ENCODE results near the gene SEMA5A.

Gene SEMA5A

DNA sequence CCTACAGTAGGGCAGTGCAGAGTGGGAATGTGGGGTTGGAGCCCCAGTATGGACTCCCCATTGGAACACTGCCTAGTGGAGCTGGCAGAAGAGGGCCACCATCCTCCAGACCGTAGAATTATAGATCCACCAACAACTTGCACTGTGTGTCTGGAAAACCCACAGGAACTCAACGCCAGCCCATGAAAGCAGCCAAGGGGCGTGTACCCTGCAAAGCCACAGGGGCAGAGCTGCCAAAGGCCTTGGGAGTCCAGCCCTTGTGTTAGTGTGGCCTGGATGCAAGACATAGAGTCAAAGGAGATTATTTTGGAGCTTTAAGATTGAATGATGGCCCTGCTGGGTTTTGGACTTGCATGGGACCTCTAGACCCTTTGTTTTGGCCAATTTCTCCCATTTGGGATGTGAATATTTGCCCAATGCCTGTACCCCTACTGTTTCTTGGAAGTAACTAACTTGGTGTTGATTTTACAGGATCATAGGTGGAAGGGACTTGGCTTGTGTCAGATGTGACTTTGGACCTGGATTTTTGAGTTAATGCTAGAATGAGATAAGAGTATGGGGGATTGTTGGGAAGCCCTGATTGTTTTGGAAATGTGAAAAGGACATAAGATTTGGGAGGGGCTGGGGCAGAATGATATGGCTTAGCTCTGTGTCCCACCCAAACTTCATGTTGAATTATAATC is 266.8 kb downstream of the SEMA5A start:
- no peak for DNase-seq (ENCODE audit: low spot score)

DNA sequence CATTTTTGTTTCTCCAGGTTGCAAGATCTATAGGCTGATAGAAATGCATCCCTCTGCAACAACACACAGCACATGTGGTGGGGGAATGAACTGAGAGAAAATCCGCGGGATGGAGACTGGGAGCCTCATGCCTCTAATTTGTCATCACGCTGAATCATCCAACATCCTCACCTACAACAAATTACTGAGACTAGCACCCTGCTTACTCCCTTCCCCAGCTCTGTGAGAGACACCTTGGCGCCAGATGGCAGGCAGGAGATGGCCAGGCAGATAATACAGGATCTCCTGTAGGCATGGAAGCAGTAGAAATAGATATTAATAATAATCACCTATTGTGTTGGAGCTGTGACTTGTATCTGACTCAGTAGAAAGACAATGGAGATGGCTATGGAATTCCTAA is 276.9 kb downstream of the SEMA5A start:
- no peak for DNase-seq (ENCODE audit: low spot score)

DNA sequence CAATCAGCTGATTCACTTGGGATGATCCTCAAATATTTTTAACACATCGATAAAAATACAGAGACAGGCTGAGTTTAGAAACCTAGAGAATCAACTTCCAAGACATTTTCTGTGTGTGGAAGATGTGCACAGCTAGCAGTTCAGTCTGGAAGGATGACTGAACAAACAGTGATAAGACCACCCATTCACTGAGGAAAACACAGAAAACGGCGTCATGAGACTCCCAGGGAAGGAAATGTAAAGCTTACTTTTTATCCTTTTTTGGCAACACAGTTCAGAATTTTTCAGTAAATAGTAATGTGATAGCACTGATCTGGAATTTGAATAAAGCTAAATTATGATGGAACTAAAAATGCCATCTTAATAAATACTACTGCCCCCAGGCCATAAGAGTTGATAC is 277.6 kb downstream of the SEMA5A start:
- no peak for DNase-seq (ENCODE audit: low spot score)

DNA sequence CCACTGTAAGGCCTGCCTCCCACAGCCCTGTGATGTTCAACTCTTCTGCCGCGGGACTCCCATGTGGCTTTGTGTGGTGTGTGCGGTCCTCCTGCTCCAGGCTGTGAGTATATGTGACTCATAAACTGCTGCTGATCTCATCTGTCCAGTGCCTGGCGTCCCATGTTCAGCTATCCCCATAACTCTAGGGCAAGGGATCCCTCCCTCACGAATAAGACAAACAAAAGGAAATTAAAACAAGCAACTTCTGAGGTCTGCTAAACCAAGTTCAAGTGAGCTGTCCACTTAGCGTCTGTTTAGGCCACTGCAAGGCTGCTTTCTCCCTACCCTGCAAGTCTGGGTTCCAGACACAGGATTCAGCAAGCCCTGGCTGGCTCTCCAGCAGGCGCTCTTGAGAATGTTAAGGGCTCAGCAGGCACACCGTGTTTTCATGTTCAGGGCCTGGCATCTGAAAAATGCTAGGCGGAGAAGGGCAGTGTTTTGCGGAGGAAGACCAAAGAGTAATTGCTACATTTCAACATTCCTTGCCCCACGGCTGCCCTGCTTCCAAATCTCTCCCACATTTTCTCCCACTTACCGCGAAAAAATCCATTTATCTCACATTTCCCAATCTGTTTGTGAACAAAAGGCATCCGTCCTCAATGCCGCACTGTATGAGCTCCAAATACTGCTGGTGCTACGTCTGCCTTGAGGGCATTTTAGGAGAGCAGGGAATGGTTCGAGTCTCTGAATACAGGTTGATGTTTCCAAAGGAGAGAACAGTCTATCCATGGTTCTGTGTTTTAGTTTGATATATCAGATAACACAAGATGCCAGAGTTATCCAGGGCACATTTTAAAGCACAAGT is 280.2 kb downstream of the SEMA5A start:
- DNase-seq (ENCODE audit: low spot score): no peak

DNA sequence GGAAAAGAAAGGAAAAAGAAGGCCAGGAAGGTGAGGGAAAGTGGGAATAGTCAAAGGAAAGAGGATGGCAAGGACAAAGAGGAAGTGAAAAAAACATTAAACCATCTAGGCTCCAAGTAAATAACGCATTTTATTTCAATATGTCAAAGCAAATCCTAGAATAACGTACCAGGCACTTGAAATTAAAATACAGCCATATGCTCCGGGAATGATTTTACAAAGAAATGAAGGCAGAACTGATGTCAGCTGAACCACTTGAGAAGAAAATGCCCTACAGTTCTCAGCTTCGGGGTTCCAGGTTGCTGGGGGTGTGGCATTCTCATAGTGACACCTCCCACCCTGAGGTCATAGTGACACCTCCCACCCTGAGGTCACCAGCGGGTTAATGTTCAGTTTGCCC is 281.6 kb downstream of the SEMA5A start:
- no peak for DNase-seq (ENCODE audit: low spot score)

DNA sequence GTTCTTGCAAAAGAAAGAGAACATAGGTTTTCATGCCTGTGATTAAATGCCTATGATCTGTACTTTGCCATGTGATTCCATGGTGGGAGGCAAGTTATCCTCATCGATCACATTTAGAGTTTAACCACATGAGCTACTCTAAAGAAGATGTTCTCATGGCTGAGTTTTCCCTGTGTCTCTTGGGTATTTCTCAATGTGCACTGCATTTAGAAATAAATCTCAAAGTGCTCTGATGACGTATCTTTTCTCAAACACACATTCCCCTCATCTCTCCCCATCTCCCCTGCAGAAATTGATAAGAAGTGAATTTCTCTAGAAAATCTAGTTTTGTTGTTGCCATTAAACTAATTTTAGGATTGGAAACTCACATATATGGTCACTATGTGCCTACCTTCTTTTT is 282.2 kb downstream of the SEMA5A start:
- DNase-seq (ENCODE audit: low spot score): no peak

DNA sequence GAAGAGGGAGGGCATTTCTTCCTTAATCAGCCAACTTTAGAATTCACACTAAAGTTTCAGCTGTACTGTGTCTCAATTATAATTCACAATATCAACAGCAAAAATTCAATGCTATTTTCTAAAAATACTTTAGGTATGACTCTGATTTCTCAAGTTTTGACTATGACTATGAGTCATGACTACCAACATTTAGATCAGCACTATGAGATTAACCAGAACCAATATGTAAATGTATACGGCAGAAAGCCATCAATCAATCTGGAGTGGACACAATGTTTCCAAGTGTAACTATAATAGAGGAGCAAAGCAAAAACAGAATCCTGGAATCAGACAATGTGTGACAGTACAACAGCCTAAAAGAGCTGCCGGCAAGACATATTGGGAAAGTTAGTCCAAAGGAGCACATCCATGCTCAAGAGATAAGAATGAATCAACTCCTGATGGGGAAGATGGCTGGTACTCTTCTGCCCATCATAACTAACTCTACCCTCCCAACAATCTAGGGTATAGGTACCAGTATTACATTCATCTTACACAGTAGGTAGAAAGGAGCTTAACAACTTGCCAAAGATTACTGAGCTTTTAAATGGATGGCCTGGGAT is 294.4 kb downstream of the SEMA5A start:
- DNase-seq (ENCODE audit: low spot score): no peak

DNA sequence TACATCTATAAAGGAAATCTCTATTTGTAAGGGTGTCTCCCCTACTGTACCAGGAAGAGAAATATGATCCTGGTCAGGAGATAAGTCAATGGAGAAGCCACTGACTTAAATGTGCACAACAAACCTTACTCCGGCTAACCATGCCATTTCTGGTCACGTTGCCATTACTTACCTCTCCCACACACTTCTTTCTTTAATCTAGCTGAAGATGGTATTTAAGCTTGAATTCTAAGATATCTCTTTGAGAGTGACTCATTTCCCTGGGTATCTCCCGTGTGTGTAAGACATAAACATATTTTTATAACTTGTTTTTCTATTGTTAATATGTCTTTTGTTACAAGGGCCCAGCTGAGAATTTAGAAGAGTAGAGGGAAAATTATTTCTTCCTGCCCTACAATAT is 296.6 kb downstream of the SEMA5A start:
- no peak for DNase-seq (ENCODE audit: low spot score)

DNA sequence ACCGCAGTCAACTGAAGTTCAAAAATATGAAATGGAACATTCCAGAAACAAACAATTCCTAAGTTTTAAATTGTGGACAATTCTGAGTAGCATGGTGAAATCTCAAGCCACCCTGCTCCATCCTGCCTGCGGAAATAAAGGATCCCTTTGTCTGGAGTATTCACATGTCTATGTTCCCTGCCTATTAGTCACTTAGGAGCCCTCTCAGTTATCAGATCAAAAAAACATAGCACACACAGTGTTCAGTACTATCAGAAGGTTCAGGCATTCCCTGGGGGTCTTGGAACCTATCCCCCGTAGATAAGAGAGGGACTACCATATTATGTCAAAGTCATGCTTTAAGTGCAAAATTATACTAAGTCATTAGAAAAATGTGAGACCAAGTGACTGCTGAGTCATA is 300.8 kb downstream of the SEMA5A start:
- peak; percentile 65 for DNase-seq (ENCODE audit: low spot score)

DNA sequence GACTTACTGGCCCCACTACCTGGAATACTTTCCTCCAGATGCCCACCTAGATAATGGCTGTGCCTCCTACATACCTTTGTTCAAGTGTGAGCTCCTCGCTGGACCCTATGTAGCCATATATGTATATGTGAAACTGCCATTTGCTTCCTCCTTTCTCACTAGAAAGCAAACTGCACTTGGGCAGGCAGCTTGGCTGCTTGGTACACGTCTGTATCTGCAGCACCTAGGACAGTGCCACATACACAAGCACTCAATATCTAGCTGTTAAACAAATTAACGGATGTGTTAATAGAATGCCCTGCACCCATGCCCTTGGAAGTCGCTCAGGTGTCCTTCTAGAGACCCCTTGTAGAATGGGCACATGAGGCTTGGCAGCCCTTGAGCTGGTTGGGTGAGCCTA is 301.5 kb downstream of the SEMA5A start:
- DNase-seq (ENCODE audit: low spot score): no peak

DNA sequence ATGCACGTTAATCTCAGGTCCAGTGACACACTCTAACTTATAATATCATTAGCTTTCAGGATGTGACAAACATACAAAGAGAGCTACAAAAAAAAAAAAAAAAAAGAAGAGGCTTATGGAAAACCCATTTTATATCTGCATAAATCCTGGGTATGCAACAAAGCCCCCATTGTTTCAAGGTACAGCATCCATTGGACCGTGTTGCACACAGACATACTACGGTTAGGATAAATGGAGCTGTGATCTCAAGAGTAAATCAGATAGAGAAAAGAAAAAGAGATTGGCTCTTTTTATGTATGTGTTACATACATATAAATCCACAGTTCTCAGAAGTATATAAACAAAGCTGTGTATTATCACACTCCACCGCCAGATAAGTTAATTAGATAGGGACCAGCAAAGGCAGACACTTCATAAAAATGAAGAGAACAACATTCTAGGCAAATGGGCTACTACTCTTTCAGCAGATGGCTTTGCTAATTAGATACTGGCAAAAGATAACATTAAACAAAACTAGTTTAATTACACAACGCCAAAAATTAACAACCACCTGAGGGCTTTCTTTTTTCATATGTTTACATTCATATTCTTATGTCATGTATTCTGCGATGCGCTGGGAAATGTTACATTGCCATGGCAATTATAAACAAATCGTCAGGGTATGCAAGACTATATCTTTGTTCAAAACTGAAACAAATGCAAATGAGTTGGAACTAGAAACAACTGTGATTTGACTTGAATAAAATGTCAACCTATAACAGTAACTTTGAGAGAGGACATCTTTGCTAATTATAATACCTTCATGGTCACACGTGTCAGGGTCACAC is 304.2 kb downstream of the SEMA5A start:
- peak; percentile 61 for DNase-seq (ENCODE audit: low spot score)

DNA sequence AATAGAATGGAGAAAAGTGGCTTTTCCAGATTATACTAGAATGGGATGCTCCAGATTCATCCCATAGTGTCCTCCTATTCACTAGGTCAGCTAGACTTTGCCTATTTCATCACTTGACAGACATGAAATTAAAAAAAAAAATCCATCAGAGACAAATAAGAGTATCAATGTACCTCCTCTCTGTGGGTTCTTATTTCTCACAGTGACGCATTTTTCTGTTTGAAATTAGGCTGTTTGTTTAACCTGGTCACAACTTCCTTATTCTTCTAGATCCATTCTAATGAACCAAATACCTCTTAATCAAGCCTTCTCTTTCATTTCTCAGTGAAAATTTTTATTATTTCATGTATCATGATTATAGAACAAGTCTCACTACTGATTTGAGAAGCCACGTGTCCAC is 305.4 kb downstream of the SEMA5A start:
- no peak for DNase-seq (ENCODE audit: low spot score)

DNA sequence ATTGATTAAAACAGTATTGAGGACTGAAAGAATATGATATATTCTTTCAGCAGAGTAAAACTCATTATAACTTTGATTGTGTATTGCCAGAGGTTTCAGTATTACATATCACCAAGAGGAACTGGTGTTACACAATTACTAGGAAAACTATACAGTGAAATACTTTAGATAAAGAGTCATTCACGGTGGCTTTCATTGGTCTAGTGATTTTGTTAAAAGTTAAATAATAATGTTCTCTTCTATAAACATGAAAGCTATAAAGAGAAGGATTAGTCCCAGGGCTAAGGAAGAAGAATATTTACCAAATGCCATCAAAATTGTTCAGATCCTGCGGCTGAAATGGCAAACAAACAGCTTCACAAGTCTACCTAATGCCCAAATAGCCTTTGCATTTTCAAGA is 306.2 kb downstream of the SEMA5A start:
- no peak for DNase-seq (ENCODE audit: low spot score)

DNA sequence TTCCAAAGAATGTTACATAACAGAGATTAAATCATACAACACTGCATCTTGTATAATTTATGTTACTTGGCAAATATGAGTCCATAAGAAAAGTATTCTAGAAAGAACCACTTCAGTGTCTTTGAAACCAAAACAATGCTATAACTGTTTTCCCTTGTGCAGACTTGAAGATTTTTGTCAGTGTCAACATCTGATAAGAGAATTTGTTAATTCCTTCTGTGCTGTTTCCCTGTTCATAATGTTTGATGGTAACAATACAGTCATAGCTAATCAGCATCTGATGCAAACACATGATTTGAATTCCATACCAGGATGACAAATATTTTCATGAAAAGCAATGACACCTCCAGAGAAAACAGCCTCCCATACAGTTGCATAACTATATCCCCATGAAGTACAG is 306.8 kb downstream of the SEMA5A start:
- no peak for DNase-seq (ENCODE audit: low spot score)

DNA sequence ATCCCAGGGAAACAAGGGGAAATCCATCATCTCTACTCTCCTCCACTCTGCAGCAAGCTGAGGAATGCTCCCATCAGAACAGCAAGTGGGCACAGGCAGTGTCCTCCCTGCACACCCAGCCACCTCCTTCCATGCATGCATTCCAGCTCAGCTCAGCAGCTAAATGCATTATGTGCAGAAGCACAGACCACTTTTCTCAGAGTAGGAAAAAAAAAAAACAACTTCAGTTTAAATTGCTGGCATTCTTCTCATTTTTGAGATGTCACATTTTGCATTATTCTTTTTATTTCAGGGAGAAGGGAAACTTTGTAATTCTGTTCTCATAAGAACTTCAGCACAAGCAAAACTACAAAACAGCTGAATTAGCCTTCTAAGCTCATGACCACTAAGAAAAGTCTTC is 312.2 kb downstream of the SEMA5A start:
- DNase-seq (ENCODE audit: low spot score): no peak

DNA sequence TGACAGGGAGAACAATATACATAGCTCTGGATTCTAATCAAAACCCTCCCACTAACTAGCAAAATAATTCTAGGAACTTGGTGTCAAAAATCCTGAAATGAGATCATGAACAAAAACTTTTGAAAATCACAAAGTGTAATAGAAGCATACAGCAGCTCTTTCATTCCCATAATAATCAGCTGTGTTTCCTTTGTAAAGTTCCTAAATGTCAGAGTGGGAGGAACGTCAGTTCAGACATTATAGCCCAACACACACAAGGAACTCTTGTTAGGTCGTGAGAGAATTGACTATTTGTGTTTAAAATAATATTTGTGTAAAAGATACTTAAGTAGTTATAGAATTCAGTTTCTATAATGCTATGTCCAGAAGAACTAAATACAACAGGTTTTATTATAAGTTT is 312.8 kb downstream of the SEMA5A start:
- no peak for DNase-seq (ENCODE audit: low spot score)

DNA sequence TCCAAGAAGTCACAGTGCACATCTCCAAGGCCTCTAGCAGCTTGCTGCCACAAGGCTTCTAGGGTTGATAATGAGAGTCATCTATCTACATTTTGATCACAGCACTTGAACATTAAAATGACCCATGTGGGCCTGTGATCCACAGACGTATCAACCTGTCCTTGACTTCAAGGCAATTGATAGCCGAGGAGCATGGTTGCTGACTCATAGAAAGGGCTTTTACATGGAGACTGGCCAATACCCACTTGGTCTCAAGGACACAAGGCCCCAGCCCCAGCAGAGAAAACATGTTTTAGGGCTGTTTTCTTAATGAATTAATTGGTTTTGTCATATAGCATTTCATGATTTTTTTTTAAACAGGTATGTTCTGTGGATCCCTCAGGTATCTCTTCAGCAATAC is 314.0 kb downstream of the SEMA5A start:
- no peak for DNase-seq (ENCODE audit: low spot score)

DNA sequence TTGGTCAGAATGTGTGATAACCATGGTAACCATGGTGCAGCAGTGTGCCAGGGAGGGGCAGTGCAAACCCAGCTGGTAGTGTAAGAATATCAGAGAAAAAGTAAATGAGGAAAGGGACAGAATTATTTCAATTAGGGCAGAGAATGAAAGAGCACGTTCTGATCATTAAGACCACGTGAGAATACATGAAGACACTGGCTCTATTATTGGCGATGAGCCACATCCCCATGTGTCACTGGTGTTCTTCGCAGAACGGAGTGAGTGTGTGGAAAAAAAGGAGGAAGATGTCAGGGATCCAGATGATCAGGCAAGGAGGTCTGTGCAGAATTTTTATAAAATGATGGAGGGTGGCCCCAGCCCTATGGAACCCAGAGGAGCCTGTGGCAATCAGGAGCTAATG is 315.5 kb downstream of the SEMA5A start:
- DNase-seq (ENCODE audit: low spot score): no peak

DNA sequence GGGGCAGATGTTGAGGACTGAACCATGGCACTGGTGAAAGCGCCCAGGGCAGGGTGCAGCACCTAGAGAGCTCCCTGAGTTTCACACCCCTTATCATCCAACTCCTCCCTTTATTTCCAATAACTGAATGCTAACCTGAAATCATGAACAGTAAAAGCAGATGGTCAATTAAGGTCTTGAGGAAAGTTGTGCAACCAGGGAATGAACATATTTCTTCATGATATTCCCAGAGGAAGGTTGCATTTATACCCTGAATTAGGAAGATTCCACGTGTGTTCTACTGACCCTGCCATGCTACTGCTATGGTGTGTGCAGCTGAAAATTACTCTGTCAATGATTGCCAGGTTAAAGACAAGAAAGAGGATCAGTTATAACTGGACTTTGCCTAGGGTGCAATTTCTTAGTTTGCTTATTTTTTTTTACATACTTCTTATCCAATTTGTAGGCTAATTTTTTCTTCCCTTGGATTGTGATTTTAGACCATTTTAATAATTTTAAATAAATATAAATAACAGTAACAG is 319.8 kb downstream of the SEMA5A start:
- DNase-seq (ENCODE audit: low spot score): no peak

DNA sequence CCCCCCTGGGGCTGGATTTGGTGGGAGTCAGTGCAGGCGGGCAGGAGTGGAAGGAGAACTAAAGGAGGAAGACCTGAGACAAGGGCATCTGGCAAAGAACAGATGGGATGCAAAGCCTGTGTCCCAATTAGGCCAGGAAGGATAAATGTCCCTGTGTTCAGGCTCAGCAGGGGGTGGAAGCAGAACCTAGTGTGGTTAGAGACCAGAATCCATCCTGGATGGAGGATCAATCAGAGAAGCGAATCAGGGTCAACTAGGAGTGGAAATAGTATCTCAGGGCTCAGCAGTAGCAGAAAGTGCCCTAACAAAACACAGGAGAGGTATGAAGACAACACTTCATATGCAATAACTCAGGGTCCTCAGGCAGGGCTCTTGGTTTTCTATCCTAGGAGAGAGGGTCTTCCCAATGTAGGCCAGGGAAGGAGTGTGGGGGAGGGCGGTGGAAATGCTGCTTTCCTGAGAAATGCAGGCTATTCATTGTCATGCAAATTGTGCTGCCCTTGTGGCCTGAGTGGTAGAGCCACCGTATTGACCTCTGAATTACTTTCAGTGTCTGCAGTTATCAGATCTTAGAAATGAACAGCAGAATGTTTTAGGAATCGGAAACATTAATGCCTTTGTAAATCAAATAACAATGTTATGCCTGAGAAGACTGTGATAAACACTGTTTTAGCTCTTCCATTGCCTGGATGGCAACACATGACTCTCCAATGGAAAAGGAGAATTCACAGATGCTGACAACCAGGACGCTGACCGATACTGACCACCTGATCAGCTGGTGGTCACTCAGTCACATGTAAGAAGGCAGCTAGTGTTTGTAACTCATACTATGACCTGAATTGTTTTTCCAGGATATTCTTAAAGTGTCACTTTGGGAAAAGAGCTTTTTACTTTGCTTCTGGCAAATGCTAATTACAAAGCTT is 323.6 kb downstream of the SEMA5A start:
- DNase-seq (ENCODE audit: low spot score): no peak

DNA sequence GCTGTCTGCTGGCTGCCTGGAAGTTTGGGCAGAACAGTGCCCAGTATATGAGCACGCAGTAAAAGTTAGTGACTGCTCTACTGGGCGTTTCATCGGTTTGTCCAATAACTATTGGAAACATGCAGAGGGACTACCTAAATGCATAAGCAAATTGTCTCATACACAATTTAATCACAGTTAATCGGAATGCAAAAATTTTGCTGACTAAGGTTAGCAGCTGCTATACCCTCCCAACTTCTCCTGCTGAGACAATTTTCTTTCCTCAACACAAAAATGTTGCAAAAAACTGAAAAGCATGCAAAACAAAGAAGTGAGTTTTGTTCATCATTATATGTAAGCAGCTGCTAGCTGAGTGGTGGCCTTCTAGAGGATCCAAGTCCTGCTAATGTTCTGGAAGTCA is 327.5 kb downstream of the SEMA5A start:
- no peak for DNase-seq (ENCODE audit: low spot score)

All from globus pallidus (tissue), 1 donor.